ENCODE data around the gene GNMT. TPM values are rescaled to one million over a fixed set of nuclear protein-coding genes. Genes with fewer than 3 reads are reported as not detected.

GNMT gene
- total and polyA plus RNA-seq, 2 of the 8 experiments (the other 6 are each of a cell fraction or from before 2014, with no cell fraction given): 1.8 to 3.4 TPM

DNA sequence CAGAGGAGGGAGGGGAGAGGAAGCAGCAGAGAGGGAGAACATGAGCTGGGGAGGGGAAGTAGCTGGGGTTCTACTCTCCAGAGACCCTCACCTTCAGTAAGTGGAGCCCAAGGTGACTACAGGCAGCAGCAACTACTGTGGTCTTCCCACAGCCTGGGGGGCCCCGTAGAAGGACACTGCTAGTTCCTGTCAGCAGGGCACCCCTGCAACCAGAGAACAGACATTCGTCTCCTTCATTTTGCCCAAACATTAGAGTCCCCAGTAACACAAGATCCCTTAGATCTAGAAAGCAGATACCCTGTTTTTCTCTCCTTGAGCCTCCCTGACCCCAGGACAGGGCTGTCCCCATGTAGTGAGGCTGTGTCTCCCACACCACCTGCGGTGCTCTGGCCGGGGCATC is 8.2 kb downstream of the GNMT start (continued):
- TF ChIP-seq, protein P1, sequence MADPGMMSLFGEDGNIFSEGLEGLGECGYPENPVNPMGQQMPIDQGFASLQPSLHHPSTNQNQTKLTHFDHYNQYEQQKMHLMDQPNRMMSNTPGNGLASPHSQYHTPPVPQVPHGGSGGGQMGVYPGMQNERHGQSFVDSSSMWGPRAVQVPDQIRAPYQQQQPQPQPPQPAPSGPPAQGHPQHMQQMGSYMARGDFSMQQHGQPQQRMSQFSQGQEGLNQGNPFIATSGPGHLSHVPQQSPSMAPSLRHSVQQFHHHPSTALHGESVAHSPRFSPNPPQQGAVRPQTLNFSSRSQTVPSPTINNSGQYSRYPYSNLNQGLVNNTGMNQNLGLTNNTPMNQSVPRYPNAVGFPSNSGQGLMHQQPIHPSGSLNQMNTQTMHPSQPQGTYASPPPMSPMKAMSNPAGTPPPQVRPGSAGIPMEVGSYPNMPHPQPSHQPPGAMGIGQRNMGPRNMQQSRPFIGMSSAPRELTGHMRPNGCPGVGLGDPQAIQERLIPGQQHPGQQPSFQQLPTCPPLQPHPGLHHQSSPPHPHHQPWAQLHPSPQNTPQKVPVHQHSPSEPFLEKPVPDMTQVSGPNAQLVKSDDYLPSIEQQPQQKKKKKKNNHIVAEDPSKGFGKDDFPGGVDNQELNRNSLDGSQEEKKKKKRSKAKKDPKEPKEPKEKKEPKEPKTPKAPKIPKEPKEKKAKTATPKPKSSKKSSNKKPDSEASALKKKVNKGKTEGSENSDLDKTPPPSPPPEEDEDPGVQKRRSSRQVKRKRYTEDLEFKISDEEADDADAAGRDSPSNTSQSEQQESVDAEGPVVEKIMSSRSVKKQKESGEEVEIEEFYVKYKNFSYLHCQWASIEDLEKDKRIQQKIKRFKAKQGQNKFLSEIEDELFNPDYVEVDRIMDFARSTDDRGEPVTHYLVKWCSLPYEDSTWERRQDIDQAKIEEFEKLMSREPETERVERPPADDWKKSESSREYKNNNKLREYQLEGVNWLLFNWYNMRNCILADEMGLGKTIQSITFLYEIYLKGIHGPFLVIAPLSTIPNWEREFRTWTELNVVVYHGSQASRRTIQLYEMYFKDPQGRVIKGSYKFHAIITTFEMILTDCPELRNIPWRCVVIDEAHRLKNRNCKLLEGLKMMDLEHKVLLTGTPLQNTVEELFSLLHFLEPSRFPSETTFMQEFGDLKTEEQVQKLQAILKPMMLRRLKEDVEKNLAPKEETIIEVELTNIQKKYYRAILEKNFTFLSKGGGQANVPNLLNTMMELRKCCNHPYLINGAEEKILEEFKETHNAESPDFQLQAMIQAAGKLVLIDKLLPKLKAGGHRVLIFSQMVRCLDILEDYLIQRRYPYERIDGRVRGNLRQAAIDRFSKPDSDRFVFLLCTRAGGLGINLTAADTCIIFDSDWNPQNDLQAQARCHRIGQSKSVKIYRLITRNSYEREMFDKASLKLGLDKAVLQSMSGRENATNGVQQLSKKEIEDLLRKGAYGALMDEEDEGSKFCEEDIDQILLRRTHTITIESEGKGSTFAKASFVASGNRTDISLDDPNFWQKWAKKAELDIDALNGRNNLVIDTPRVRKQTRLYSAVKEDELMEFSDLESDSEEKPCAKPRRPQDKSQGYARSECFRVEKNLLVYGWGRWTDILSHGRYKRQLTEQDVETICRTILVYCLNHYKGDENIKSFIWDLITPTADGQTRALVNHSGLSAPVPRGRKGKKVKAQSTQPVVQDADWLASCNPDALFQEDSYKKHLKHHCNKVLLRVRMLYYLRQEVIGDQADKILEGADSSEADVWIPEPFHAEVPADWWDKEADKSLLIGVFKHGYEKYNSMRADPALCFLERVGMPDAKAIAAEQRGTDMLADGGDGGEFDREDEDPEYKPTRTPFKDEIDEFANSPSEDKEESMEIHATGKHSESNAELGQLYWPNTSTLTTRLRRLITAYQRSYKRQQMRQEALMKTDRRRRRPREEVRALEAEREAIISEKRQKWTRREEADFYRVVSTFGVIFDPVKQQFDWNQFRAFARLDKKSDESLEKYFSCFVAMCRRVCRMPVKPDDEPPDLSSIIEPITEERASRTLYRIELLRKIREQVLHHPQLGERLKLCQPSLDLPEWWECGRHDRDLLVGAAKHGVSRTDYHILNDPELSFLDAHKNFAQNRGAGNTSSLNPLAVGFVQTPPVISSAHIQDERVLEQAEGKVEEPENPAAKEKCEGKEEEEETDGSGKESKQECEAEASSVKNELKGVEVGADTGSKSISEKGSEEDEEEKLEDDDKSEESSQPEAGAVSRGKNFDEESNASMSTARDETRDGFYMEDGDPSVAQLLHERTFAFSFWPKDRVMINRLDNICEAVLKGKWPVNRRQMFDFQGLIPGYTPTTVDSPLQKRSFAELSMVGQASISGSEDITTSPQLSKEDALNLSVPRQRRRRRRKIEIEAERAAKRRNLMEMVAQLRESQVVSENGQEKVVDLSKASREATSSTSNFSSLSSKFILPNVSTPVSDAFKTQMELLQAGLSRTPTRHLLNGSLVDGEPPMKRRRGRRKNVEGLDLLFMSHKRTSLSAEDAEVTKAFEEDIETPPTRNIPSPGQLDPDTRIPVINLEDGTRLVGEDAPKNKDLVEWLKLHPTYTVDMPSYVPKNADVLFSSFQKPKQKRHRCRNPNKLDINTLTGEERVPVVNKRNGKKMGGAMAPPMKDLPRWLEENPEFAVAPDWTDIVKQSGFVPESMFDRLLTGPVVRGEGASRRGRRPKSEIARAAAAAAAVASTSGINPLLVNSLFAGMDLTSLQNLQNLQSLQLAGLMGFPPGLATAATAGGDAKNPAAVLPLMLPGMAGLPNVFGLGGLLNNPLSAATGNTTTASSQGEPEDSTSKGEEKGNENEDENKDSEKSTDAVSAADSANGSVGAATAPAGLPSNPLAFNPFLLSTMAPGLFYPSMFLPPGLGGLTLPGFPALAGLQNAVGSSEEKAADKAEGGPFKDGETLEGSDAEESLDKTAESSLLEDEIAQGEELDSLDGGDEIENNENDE (IDR thresholded peaks at IDR 0.05; ENCODE audit: insufficient replicate concordance, low read length): no peak
- TF ChIP-seq, protein P2, sequence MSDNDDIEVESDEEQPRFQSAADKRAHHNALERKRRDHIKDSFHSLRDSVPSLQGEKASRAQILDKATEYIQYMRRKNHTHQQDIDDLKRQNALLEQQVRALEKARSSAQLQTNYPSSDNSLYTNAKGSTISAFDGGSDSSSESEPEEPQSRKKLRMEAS (IDR thresholded peaks at IDR 0.05): no peak
- TF ChIP-seq BCL11A (IDR thresholded peaks at IDR 0.05; ENCODE audit: low read depth in 2 of 2, low read length in 2 of 2) (no peak), SP1 (IDR thresholded peaks at IDR 0.05; ENCODE audit: low read depth, low read length) (no peak), CTBP2 (IDR thresholded peaks at IDR 0.05; ENCODE audit: borderline replicate concordance, insufficient read depth, insufficient read length, low read length) (no peak), SIX5 (IDR thresholded peaks at IDR 0.05; ENCODE audit: low read depth, low read length) (no peak), RXRA (IDR thresholded peaks at IDR 0.05; ENCODE audit: insufficient read depth, low read depth, low read length) (no peak), JUND (IDR thresholded peaks at IDR 0.05; ENCODE audit: low read length) (no peak), SIN3A (conservative IDR thresholded peaks at IDR 0.05 in 1 of 2, IDR thresholded peaks at IDR 0.05 in 1 of 2; ENCODE audit: low read depth in 1 of 2, low read length in 2 of 2) (no peak), ASH2L (IDR thresholded peaks at IDR 0.05; ENCODE audit: low read length) (no peak), KDM5A (IDR thresholded peaks at IDR 0.05; ENCODE audit: low read length) (no peak), GABPA (IDR thresholded peaks at IDR 0.05; ENCODE audit: borderline replicate concordance, insufficient read depth, low read length) (no peak)

Data from H1 (cell line).